ENCODE data around the gene FHIP2A.

FHIP2A gene

GRCh38 chr10:114802177-114802576 lies 19.4 kb upstream of the FHIP2A start:
- Histone ChIP-seq H3K27ac (ENCODE audit: low read length) (peak overlapping the region; percentile 77), H3K9me3 (ENCODE audit: insufficient read depth, low read length, severe bottlenecking) (no peaks in the 10 kb centered on the region)

GRCh38 chr10:114806562-114807391 lies 14.8 kb upstream of the FHIP2A start:
- Histone ChIP-seq H3K4me2 (ENCODE audit: insufficient read depth, low read length) (no peak overlapping the region), H3K9me3 (ENCODE audit: insufficient read depth, low read length, severe bottlenecking) (no peaks in the 10 kb centered on the region), H3K4me3 (ENCODE audit: low read depth in 1 of 2, low read length in 2 of 2) (no peak overlapping the region), H4K20me1 (ENCODE audit: insufficient read depth, low read length) (no peaks in the 10 kb centered on the region), H3K27me3 (ENCODE audit: insufficient read depth, low read length, poor library complexity) (no peaks in the 10 kb centered on the region), H3K36me3 (ENCODE audit: insufficient read depth, low read length) (no peaks in the 10 kb centered on the region), H3K79me2 (ENCODE audit: insufficient read depth, low read length) (no peaks in the 10 kb centered on the region), H3K4me1 (ENCODE audit: insufficient read depth, low read length) (peaks cover 22% of the 10 kb centered on the region), H2AFZ (ENCODE audit: low read depth, low read length) (no peak overlapping the region), H3K9ac (ENCODE audit: low read depth, low read length) (no peak overlapping the region), H3K27ac (ENCODE audit: low read length) (no peak overlapping the region)
- no peak for TF ChIP-seq CTCF (IDR thresholded peaks at IDR 0.05; ENCODE audit: borderline replicate concordance, extremely low read depth, low read length, poor library complexity, severe bottlenecking)
- TF ChIP-seq EZH2 (IDR thresholded peaks at IDR 0.05; ENCODE audit: borderline replicate concordance, low read depth, low read length, severe bottlenecking) = no peak
- DNase-seq (no peak), ATAC-seq (ENCODE audit: insufficient read depth, low read depth) (no peak)

More at GRCh38 chr10:114802177-114802576, 19.4 kb upstream of the FHIP2A start:
- no peak for TF ChIP-seq EZH2 (IDR thresholded peaks at IDR 0.05; ENCODE audit: borderline replicate concordance, low read depth, low read length, severe bottlenecking)
- TF ChIP-seq CTCF (IDR thresholded peaks at IDR 0.05; ENCODE audit: borderline replicate concordance, extremely low read depth, low read length, poor library complexity, severe bottlenecking) = no peak
- Histone ChIP-seq H3K27me3 (ENCODE audit: insufficient read depth, low read length, poor library complexity) (no peaks in the 10 kb centered on the region), H3K36me3 (ENCODE audit: insufficient read depth, low read length) (no peaks in the 10 kb centered on the region), H3K4me3 (ENCODE audit: low read depth in 1 of 2, low read length in 2 of 2) (no peak overlapping the region), H3K79me2 (ENCODE audit: insufficient read depth, low read length) (no peaks in the 10 kb centered on the region), H2AFZ (ENCODE audit: low read depth, low read length) (no peak overlapping the region), H3K9ac (ENCODE audit: low read depth, low read length) (peak overlapping the region; percentile 36; the same call in 1 of the 2 replicates), H3K4me1 (ENCODE audit: insufficient read depth, low read length) (peaks cover 37% of the 10 kb centered on the region), H3K4me2 (ENCODE audit: insufficient read depth, low read length) (peak overlapping the region; percentile 53), H4K20me1 (ENCODE audit: insufficient read depth, low read length) (no peaks in the 10 kb centered on the region)
- DNase-seq (no peak), ATAC-seq (ENCODE audit: insufficient read depth, low read depth) (no peak)

GRCh38 chr10:114808982-114809381 lies 12.6 kb upstream of the FHIP2A start:
- no peak overlapping the region for H2AFZ ChIP-seq (ENCODE audit: low read depth, low read length)
- no peaks in the 10 kb centered on the region for H3K9me3 ChIP-seq (ENCODE audit: insufficient read depth, low read length, severe bottlenecking)
- no peak for TF ChIP-seq EZH2 (IDR thresholded peaks at IDR 0.05; ENCODE audit: borderline replicate concordance, low read depth, low read length, severe bottlenecking)
- TF ChIP-seq CTCF (IDR thresholded peaks at IDR 0.05; ENCODE audit: borderline replicate concordance, extremely low read depth, low read length, poor library complexity, severe bottlenecking) = no peak
- H3K36me3 ChIP-seq (ENCODE audit: insufficient read depth, low read length) = no peaks in the 10 kb centered on the region
- no peaks in the 10 kb centered on the region for H3K27me3 ChIP-seq (ENCODE audit: insufficient read depth, low read length, poor library complexity)
- no peak for DNase-seq
- no peak overlapping the region for H3K9ac ChIP-seq (ENCODE audit: low read depth, low read length)
- no peak overlapping the region for H3K4me2 ChIP-seq (ENCODE audit: insufficient read depth, low read length)
- no peaks in the 10 kb centered on the region for H4K20me1 ChIP-seq (ENCODE audit: insufficient read depth, low read length)
- ATAC-seq (ENCODE audit: insufficient read depth, low read depth) = no peak
- no peak overlapping the region for H3K27ac ChIP-seq (ENCODE audit: low read length)
- H3K4me3 ChIP-seq (ENCODE audit: low read depth in 1 of 2, low read length in 2 of 2) = no peak overlapping the region
- peaks cover 20% of the 10 kb centered on the region for H3K4me1 ChIP-seq (ENCODE audit: insufficient read depth, low read length)
- H3K79me2 ChIP-seq (ENCODE audit: insufficient read depth, low read length) = no peaks in the 10 kb centered on the region

Data from DND-41 (cell line).